GM21825 (cell line): Measurements from ENCODE around the gene ADARB2.
"Not testable (repeated sequence)": the region's sequence is repeated elsewhere in the genome, so short reads cannot be mapped to it uniquely, and the experiment has no call there.

Experiments
- ATAC-seq: cut with Tn5 transposase; IDR thresholded peaks from one replicate; pipeline ENCODE4 v1.9.1; 2021; ENCODE audit warnings: mild to moderate bottlenecking, moderate library complexity; ENCODE audit not compliant: unreplicated experiment

Gene ADARB2

DNA sequence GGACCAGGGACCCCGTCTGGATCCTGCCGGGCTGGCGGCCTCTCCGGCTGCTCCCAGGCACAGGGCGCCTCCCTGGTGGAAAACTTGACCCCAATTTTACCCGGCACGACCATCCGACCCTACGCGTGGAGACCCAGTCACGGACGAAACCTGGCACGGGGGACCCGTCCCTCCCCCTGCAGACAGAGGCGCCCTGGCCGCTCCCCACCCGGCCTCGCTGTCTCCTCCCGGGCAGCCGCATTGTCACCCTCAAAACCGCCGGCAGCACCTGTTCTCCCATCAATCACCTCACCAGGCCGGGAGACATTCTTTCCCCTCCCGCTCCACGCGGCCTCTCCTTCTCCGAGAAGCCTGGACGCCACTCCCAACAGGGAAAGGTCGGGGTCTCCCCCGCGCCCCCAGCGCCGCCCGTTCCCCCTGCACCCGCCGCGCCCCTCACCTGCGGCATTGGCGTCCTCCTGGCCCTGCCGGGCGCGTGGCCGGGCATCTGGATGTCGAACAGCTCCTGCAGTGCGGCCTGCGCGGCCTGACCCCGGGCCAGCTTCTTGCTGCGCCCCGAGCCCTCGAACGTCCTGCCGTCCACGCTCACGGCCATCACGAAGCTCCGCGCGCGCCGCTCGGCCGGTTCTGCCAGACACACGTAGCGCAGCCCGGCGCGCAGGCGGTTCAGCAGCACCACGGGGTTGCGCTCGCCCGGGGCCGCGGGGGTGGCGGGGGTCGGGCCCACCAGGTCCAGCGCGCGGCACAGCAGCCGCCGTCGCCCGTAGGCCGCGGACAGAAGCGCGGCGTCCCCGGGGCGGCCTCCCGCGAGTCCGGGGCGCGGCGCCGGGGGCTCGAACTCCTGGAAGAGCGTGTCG is 374.5 kb downstream of the ADARB2 start:
- ATAC-seq: no peak

DNA sequence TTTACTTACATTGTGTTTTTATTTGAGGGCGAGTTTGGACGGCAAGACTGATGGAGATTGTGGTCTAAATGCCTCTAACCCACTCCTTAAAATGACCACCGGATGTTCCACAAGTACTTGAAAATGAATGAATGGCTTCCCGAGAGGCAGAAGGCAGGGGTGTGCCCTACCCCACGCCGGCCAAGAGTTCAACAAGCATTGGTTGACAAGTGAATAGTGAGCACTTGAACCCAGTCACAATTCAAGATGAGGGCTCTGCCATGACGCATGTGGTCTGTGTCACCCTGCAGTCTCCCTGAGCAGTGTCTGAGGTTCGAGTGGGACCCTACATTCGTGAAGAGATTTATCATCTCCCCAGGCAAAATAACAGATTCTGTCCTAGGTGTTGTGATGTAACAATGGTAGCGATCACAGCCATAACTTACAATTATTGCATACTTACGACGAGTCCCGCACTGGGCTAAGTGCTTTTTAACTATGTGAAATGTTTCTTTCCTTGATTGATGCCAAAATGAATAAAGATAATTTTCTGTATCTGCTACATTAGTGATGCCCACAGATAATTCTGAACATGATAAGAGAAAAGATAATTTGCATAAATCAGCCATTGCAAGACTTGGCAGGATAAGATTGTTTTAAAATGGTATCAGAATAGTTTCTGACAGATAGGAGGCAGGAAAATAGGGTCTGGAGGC is 375.8 kb downstream of the ADARB2 start:
- no peak for ATAC-seq

DNA sequence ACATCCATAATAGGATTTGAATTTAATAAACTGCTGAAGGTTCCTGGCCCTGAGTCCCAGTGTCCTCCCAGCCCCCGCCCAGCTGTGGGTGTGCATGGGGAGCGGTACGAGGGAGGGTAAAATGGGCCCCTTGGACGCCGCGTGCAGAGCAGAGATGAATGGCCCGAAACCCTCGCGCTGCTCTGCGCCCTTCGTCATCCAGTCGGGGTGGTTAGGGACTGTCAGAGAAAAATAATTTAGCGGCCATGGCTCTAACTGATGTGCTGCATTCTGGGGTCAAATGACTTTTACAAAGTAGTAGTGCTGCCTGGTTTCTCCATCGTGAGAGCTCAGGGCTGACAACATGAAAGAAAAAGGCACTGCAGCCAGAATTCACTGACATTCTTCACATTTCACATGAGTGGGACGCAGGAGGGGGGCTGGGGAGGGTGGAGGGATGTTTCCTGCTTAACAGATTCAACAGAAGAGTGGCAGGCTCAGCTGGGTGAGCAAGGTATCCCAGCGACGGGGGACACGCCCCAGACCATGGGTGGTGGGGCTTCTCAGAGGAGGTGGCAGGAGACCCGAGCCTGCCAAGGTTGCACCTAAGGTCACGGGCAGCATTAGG is 376.7 kb downstream of the ADARB2 start:
- no peak for ATAC-seq

DNA sequence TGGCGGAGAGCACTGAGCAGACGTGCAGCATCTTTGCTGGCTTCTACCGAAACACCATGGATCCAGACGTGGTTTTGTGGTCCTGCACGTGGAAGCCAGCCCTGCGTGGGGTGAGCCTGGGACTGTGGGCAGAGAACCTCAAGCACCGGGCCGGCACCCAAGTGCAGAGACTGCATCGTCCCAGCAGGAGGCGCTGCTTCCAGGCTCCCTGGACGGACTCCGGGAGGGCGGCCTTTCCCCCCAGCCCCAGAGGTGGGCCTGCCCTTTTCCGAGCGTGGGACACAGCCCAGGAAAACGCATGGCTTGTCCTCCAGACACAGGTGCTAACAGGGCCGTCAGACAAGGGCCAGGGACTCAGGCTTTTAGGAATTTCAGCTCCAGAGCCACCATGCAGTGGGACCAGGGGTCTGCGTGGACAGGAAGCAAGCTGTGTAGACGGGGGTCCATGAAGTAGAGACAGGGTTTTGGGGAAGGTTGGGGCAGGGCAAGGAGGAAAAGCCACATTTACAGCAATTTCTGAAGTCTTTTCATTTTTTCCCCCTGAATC is 377.2 kb downstream of the ADARB2 start:
- no peak for ATAC-seq

DNA sequence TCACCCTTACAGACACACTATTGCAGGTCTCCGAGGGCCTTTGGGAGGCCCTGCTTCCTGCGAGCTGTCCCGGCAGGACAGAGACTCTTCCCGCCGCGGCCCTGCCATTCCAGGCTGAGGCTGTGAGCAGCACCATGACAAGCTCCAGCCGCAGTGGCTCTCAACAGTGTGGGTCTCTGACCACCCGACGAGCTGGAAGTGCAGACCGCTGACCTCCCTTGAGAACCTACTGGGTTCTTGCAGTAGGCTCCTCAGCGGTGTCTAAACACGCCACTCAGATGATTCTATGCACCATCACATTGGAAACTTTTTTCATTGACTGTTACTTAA is 377.7 kb downstream of the ADARB2 start:
- no peak for ATAC-seq

DNA sequence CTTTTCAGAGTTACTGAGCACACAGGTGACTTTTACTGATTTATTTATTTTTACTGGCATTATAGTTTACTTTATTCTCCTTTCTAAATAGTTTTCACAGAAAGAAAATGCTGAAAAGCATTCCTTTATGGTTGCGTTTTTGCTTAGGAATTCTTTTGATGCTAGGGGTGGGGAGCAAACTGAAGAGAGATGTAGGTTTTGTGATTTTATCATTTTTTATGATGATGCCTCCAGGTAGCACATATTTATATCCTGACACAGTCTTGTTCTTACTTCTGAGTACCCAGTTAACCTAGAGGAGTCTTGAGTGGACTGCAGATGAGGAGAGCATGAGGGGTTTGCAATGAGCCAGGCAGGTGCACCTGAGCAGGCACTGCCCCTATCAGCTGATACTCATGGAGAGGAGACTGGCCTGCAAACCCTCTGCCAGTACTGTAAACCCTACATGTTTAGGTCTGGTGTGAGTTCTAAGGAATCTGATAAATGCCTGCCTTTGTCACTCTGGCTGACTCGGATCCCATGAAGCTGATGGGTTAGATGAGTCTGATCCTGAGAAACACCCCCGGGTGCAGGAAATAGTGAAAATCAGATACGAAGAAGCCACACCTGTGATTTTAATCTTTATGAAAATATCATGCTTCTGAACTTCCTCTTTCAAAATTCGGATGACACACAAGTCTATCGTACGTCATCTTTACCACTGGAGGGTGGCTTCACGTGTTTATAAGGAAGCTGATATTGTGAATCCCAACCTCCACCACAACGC is 378.3 kb downstream of the ADARB2 start:
- ATAC-seq: no peak

DNA sequence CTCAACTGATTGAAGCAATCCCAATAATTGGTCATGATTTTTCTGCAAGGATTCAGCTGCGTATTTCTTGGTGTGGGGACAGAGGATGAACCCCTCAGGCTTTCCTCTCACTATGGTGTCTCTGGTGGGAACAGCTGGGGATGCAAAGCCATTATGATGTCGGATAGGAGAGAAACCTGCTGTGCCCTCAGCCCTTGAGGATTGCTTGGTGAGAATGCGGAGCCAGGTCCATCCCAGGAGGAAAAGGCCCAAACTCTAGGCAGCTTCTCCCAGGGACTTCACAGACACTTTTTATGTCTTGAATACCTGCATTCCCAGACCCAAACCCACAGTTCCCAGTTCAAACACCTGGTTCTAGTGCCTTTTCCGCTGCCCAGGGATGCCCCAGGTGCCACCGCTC is 379.2 kb downstream of the ADARB2 start:
- no peak for ATAC-seq

DNA sequence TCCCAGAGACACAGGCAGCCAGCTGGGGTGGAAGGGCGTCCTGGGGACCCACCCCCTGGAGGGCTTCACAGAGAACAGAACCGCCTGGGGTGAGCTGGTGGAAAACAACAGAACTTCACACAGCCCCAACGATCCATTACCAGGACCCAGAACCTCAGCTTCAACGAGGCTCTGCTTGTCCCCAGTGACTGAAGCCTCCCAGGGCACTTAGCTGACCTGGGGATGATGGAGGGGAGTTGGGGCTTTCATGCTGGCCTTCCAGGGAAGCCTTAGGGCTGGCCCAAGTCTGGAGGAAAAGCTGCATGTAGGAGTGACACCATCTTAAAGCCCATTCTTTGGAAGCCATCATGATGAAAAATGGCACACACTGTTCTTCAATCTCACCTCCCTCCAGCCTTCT is 381.0 kb downstream of the ADARB2 start:
- no peak for ATAC-seq

DNA sequence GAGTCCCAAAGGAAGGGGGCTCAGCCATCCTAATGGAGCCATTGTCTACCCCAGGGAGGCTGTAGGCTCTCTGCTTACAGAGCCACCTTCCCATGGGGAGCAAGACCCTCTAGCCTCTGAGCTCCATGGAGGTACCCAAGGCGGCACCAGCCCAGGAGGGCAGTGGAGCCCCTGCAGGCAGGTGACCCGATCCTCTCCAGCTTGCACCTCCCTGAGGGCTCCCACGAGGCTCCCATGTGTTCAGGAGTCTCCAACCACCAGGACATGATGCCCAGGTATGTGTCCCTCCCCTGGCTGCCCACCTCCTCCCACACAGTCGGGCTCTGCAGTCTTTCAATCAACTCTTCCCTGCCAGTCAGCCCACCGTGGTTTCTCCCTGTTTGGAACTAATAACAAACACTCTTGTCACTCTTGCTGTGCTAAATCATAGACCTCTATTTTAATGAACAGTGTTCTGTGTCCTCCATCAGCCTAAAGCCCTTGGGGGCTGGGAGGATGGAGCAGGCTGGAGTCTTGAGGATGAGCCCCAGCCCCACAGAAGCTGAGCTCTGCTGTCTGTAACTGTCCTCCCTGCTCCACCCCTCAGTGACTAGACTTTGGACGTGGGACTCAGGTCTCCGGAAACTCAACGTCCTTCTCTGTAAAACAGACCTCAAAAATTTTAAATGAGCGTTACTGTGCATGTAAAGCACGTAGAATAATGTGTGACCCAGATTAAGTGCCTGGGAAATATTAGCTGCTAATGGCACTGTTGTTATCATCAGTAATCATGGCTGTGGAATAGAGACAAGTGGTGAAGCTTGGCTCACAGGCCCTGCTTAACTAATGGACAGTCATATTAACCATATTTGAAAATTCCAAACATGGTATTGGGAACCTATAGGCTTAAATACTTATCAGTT is 382.3 kb downstream of the ADARB2 start:
- no peak for ATAC-seq

DNA sequence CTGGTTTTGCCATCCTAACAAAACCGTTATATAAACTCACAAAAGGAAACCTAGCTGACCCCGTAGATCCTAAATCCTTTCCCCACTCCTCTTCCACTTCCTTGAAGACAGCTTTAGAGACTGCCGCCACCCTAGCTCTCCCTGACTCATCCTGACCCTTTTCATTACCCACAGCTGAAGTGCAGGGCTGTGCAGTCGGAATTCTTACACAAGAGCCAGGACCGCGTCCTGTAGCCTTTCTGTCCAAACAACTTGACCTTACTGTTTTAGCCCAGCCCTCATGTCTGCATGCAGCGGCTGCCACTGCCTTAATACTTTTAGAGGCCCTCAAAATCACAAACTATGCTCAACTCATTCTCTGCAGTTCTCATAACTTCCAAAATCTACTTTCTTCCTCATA is 385.0 kb downstream of the ADARB2 start:
- not testable (repeated sequence) for ATAC-seq

DNA sequence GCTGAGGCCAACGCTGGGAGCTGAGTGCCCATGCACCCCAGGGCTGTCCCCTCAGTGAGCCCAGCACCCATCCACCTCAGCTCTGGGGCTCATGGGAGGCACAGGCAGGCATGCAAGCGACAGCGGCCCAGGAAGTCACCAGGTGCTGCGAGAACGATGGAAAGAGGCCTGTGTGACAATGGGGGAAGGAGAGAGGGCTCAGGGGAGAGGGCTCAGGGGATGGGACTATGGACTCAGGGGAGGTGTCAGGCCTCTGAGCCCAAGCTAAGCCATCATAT is 388.6 kb downstream of the ADARB2 start:
- no peak for ATAC-seq

DNA sequence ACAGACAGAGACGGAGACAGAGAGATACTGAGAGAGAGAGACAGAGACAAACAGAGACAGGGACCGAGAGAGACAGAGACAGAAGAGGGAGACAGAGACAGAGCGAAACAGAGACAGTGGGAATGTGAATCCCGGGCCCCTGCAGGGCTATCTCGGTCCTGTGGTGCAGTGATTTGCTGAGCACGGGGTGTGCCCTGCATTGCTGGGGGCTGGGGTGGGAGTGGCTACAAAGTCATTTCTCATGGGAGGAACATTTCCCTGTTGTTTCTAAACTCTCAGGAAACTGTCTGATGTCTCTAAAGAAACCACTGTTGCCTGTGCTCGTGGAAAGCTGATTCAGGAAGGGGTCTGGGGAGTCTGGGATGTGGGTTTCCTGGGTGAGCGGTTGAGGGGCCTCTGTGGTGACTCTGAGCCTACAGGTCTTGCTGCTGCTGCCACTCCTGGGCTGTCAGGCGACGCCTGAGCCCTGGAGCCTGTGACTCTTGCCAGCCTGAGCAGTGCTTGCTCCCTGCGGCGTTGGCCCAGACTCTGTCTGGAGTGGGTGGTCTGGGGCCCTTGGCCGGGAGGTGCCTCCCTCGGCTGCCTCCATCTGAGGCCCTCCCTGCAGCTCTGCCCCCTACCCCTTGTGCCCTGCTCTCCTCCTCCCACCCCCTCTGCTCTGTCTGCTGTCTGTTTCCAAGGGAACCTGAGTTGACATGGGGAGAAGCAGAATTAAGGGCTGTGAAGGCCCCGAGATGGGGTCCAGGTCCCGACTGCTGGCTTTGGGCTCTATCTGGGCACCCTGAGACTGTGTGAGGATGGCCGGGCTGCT is 389.2 kb downstream of the ADARB2 start:
- no peak for ATAC-seq

DNA sequence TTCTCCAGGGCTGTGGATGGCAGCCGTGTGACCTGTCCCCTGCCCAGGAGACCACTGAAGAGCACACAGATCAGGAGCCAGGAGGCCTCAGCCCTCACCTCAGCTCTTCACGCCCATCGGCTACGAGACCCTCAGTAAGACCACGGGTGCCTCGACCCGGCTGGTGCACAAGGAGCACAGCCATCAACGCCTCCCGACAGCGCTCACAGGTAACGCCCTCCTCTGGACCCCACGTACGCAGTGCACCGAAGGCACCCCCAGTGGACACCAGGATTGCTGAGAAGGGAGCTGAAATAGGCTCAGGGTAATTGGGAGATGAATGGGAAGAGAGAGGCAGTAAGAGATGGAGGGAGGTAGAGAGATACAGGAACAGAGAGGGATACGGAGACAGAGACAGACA is 389.8 kb downstream of the ADARB2 start:
- ATAC-seq: no peak

DNA sequence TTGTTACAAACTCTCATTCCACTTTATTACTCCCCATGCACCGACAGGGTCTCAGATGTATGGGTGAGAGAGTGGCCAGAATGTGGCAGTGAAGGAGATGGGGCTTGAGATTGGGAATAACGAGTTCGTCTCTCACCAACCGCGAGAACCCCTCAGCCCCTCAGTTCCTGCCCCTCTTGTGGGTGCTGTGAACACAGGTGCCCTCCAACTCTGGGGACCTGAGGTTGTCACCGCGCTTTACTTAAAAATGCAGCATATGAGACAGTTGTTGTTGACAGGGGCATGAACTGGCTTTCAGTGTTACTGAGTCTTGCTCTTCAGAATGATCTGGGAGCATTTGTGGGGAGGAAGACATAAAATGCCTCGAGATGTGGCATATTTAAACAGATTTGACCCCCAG is 391.1 kb downstream of the ADARB2 start:
- no peak for ATAC-seq

DNA sequence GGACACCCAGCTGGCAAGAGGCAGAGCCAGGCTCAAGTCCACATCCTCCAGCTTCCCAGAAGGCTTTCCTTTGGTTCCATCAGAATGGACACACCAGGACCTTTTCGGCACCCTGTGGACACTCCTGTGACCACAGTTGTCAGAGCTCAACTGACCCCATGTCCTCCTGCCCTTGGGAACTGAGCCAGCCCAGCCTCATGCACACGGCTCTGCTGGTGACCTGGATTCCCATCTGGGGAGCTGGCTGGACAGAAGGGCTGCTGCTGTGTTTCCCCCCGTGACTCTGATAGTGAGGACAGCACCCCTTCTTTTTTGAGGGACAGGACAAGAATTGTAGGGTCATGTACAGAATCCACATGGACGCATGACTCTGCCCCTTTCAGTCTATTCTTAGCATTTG is 392.0 kb downstream of the ADARB2 start:
- no peak for ATAC-seq

DNA sequence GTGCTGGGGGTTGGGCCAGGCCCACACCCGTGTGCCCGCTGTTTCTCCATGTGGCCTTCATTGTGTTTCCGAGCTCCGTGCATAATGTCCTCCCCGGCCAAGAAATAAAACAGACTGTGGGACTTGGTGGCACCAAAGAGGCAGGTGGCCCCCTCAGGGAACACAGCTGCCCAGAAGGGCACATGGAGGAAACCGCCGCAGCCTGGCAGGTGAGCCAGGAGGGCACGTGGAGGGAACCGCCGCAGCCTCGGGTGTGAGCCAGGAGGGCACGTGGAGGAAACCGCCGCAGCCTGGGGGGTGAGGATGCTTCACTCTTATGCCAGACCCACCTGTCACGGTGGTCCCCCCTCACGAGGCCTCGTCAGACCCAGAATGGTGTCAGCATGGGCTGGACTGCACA is 392.5 kb downstream of the ADARB2 start:
- ATAC-seq: no peak

DNA sequence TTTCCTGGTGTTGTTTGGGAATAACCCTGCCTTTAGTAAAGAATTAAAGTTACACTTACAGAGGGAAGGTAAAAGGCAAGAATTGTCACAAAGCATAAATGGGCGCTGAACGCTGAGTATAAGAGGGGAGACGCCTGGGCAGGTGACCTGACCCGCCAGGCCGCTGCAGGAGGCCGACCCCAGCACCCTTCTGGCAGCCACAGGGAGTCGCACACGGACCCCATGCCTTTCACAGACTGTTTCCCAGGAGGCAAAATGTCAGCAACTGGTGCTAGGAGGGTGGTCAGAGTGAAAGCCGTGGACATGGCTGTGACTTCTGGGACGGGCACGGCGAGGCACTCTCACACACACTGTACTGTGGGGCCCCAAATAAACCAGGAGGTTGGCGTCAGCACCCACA is 392.9 kb downstream of the ADARB2 start:
- ATAC-seq: no peak

DNA sequence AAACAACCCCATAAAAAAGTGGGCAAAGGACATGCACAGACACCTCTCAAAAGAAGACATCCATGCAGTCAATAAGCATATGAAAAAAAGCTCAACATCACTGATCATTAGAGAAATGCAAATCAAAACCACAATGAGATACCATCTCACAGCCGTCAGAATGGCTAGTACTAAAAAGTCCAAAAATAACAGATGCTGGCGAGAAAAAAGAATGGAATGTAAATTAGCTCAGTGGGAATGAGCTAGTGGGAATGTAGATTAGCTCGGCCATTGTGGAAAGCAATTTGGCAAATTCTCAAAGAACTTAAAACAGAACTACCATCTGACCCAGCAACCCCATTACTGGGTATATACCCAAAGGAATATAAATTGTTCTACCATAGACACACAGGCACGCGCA is 394.1 kb downstream of the ADARB2 start:
- no peak for ATAC-seq

DNA sequence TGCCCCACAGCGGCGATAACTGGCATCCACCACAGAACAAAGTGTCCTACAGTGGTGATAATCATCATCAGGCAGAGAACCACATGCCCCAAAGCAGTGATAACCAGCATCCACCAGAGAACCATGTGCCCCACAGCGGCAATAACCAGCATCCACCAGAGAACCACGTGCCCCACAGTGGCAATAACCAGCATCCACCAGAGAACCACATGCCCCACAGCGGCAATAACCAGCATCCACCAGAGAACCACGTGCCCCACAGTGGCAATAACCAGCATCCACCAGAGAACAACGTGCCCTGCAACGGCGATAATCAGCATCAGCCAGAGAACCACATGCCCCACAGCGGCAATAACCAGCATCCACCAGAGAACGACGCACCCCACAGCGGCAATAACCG is 396.3 kb downstream of the ADARB2 start:
- not testable (repeated sequence) for ATAC-seq

DNA sequence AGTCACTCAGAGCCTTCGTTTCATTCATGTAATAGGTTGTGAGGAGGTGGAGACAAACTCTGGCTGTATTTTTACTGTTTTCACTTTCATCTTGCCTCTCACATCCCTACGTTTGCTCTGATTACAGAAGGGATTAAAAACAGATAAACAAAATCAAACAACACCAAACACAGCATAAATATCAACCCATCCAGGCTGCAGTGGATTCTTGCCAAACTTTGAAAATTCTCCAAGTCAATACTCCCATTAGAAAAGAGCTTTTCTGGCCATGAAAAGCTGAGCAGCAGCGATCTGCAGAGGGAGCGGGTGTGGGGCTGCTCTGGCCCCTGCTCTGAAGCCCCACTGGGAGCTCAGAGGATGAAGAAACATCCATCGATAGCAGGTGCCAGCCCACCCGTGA is 397.9 kb downstream of the ADARB2 start:
- ATAC-seq: no peak
